K562 (cell line): ENCODE results near the gene SERTAD1. TPM values are rescaled to one million over a fixed set of nuclear protein-coding genes. Genes with fewer than 3 reads are reported as not detected.

Source experiments
- CBX1 ChIP-seq: sonication (generic); IDR thresholded peaks from 2 replicates; pipeline ENCODE4 v1.6.1; 2016; ENCODE audit warnings: antibody characterized with exemption, low read depth, mild to moderate bottlenecking
- DPF2 ChIP-seq: fragments of 450-650 bp; IDR thresholded peaks from 2 replicates; pipeline ENCODE4 v1.6.1; 2016
- ETV6 ChIP-seq, 3 experiments: fragments of 150-350 bp in 1 of 3; sonication (generic) in 1 of 3; formaldehyde crosslinking in 1 of 3; IDR thresholded peaks; 2 replicates each; pipeline versions ENCODE4 v1.6.1 to v1.8.0; 2014 to 2022; ENCODE audit warnings: borderline replicate concordance in 2 of 3, low read depth in 2 of 3, antibody characterized with exemption in 1 of 3, low read length in 1 of 3, mild to moderate bottlenecking in 1 of 3, missing genetic modification reagents in 1 of 3
- EZH2 ChIP-seq: IDR thresholded peaks from 2 replicates; pipeline ENCODE4 v1.6.1; 2012; ENCODE audit warnings: low read depth, mild to moderate bottlenecking, inconsistent platforms, low read length, borderline replicate concordance
- FOXJ2 ChIP-seq: fragments of 200-800 bp; sonication (Bioruptor generic); IDR thresholded peaks from 2 replicates; pipeline ENCODE4 v1.6.1; 2016; ENCODE audit warnings: missing genetic modification characterization, missing compliant biosample characterization
- HNRNPUL1 ChIP-seq: fragments of 200-400 bp; formaldehyde crosslinking; IDR thresholded peaks from 2 replicates; pipeline ENCODE4 v1.6.1; 2017; ENCODE audit warnings: low read length
- HOXB6 ChIP-seq: fragments of 250-450 bp; sonication (Bioruptor Pico); IDR thresholded peaks from 2 replicates; pipeline ENCODE4 v1.5.1; 2022; ENCODE audit warnings: mild to moderate bottlenecking, borderline replicate concordance
- NCOA1 ChIP-seq: fragments of 450-650 bp; IDR thresholded peaks from 2 replicates; pipeline ENCODE4 v1.6.1; 2016; ENCODE audit warnings: low read depth
- RBFOX2 ChIP-seq: fragments of 200-400 bp; formaldehyde crosslinking; IDR thresholded peaks from 2 replicates; pipeline ENCODE4 v1.6.1; 2017; ENCODE audit warnings: low read depth, mild to moderate bottlenecking, low read length, moderate library complexity
- RFX7 ChIP-seq: fragments of 250-450 bp; sonication (Bioruptor Pico); IDR thresholded peaks from 2 replicates; pipeline ENCODE4 v1.5.1; 2021; ENCODE audit warnings: mild to moderate bottlenecking
- SAFB2 ChIP-seq: fragments of 200-400 bp; formaldehyde crosslinking; IDR thresholded peaks from 2 replicates; pipeline ENCODE4 v1.6.1; 2018; ENCODE audit warnings: borderline replicate concordance, low read length, low read depth, moderate library complexity; ENCODE audit not compliant: severe bottlenecking
- THRAP3 ChIP-seq: fragments of 450-650 bp; IDR thresholded peaks from 2 replicates; pipeline ENCODE4 v1.6.1; 2016; ENCODE audit warnings: mild to moderate bottlenecking, inconsistent platforms, borderline replicate concordance
- ZNF143 ChIP-seq: sonication (generic); formaldehyde crosslinking; IDR thresholded peaks from 2 replicates; pipeline ENCODE4 v1.9.0; 2022; ENCODE audit warnings: mild to moderate bottlenecking, missing genetic modification reagents
- ZNF354B ChIP-seq: fragments of 250-450 bp; sonication (Bioruptor Pico); IDR thresholded peaks from 2 replicates; pipeline ENCODE4 v1.4.0; 2020
- ZNF444 ChIP-seq: fragments of 250-450 bp; sonication (Bioruptor Pico); IDR thresholded peaks from 2 replicates; pipeline ENCODE4 v1.4.0; 2020; ENCODE audit warnings: mild to moderate bottlenecking, moderate library complexity
- ZNF77 ChIP-seq: fragments of 250-450 bp; sonication (Bioruptor Pico); IDR thresholded peaks from 2 replicates; pipeline ENCODE4 v1.5.0; 2020
- ZNF79 ChIP-seq: fragments of 250-450 bp; sonication (Bioruptor Pico); IDR thresholded peaks from 2 replicates; pipeline ENCODE4 v1.4.0; 2020; ENCODE audit warnings: low read depth, mild to moderate bottlenecking, moderate library complexity
- polyA plus RNA-seq, 8 experiments: library from polyadenylated mRNA; depleted of rRNA in 4 of 8; stranded (reverse) in 5 of 8; unstranded in 3 of 8; fragments of >200 nt; fragmentation: Nextera tagmentation in 2 of 8; fragmentation: Illumina TruSeq in 1 of 8; extraction: Ambion mirVana in 2 of 8; extraction: Trizol in 1 of 8; gene quantifications; 2 replicates each; pipeline versions ENCODE4 v1.2.1 to v1.2.3, GENCODE V29; 2011 to 2014; ENCODE audit warnings: inconsistent platforms in 1 of 8, missing spikeins in 1 of 8
- total RNA-seq, 7 experiments: library from RNA; depleted of rRNA in 6 of 7; stranded (reverse); fragments of >200 nt in 6 of 7; fragmentation: Illumina TruSeq in 2 of 7; extraction: Trizol in 2 of 7; gene quantifications; 2 replicates each; pipeline versions ENCODE4 v1.2.1 to v1.2.3, GENCODE V29; 2011 to 2021; ENCODE audit warnings: low replicate concordance in 1 of 7
- TF ChIP-seq, protein P1 (sequence below): fragments of 200-400 bp; formaldehyde crosslinking; IDR thresholded peaks from 2 replicates; pipeline ENCODE4 v1.6.1; 2017; ENCODE audit warnings: mild to moderate bottlenecking, low read depth, low read length, moderate library complexity
- TF ChIP-seq, protein P2 (sequence below), 3 experiments: fragments of 200-800 bp in 1 of 3; sonication (Bioruptor generic) in 1 of 3; sonication (generic) in 1 of 3; formaldehyde crosslinking in 1 of 3; IDR thresholded peaks; 2 replicates each; pipeline versions ENCODE4 v1.6.1 to v1.8.0; 2016 to 2022; ENCODE audit warnings: mild to moderate bottlenecking in 2 of 3, missing compliant biosample characterization in 2 of 3, missing genetic modification characterization in 2 of 3, missing genetic modification reagents in 1 of 3
- TF ChIP-seq, protein P3 (sequence below): sonication (generic); formaldehyde crosslinking; IDR thresholded peaks from 2 replicates; pipeline ENCODE4 v1.8.0; 2022; ENCODE audit warnings: missing genetic modification reagents, mild to moderate bottlenecking, moderate library complexity, borderline replicate concordance
- TF ChIP-seq, protein P4 (sequence below): sonication (generic); formaldehyde crosslinking; IDR thresholded peaks from 2 replicates; pipeline ENCODE4 v1.8.1; 2023; ENCODE audit warnings: mild to moderate bottlenecking, missing genetic modification reagents
- TF ChIP-seq, protein P5 (sequence below): fragments of 250-450 bp; sonication (Bioruptor Pico); IDR thresholded peaks from 2 replicates; pipeline ENCODE4 v1.5.1; 2021; ENCODE audit warnings: mild to moderate bottlenecking

SERTAD1 gene
- total and polyA plus RNA-seq, 9 of the 15 experiments (the other 6 are each of a cell fraction or from before 2014, with no cell fraction given), result 0.15 to 8.7 (median 4.9) TPM

DNA sequence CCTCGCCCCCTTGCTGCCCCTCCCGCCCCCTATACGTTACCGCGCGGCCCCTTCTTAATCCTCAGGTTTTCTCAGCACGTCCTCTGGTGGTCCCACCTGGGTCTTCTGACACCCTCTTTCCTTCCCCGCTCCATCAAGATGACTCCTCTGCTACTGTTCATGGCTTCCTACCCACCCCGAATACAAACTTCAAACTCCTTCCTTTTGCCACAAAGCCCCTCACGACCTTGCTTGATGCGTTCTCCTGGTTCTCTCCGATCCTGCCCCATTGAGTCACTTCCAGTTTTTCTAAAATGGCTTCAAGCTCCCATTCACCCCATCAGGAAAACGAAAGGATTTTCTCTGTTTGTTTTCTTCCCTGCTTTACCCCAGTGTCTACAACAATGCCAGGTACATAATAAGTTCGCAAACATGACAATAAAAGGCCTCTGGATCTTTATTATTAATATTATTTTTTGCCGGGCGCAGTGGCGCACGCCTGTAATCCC, 19.1 kb upstream of the SERTAD1 start (continued):
- TF ChIP-seq, protein P1, sequence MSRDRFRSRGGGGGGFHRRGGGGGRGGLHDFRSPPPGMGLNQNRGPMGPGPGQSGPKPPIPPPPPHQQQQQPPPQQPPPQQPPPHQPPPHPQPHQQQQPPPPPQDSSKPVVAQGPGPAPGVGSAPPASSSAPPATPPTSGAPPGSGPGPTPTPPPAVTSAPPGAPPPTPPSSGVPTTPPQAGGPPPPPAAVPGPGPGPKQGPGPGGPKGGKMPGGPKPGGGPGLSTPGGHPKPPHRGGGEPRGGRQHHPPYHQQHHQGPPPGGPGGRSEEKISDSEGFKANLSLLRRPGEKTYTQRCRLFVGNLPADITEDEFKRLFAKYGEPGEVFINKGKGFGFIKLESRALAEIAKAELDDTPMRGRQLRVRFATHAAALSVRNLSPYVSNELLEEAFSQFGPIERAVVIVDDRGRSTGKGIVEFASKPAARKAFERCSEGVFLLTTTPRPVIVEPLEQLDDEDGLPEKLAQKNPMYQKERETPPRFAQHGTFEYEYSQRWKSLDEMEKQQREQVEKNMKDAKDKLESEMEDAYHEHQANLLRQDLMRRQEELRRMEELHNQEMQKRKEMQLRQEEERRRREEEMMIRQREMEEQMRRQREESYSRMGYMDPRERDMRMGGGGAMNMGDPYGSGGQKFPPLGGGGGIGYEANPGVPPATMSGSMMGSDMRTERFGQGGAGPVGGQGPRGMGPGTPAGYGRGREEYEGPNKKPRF, result no peak
- TF ChIP-seq ZNF444, result no peak
- no peak for TF ChIP-seq SAFB2
- no peak for TF ChIP-seq ETV6 (IDR thresholded peaks at IDR 0.05; ENCODE audit: borderline replicate concordance in 1 of 2, low read depth in 2 of 2, low read length in 1 of 2)
- TF ChIP-seq ETV6 (CRISPR knock-in tag; IDR thresholded peaks at IDR 0.05; ENCODE audit: borderline replicate concordance), result no peak
- TF ChIP-seq, protein P2, sequence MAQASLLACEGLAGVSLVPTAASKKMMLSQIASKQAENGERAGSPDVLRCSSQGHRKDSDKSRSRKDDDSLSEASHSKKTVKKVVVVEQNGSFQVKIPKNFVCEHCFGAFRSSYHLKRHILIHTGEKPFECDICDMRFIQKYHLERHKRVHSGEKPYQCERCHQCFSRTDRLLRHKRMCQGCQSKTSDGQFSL (CRISPR knock-in tag; IDR thresholded peaks at IDR 0.05), result no peak
- TF ChIP-seq, protein P2 (tag; IDR thresholded peaks at IDR 0.05), result no peak
- no peak for TF ChIP-seq ZNF143 (CRISPR knock-in tag)
- TF ChIP-seq EZH2, result no peak
- TF ChIP-seq, protein P3, sequence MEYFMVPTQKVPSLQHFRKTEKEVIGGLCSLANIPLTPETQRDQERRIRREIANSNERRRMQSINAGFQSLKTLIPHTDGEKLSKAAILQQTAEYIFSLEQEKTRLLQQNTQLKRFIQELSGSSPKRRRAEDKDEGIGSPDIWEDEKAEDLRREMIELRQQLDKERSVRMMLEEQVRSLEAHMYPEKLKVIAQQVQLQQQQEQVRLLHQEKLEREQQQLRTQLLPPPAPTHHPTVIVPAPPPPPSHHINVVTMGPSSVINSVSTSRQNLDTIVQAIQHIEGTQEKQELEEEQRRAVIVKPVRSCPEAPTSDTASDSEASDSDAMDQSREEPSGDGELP (CRISPR knock-in tag), result no peak
- no peak for TF ChIP-seq RBFOX2
- no peak for TF ChIP-seq HNRNPUL1
- TF ChIP-seq NCOA1, result peak; percentile 50; the same call in 1 of the 2 replicates
- TF ChIP-seq FOXJ2 (tag), result no peak
- TF ChIP-seq ZNF354B (CRISPR knock-in tag), result no peak
- TF ChIP-seq ZNF77 (CRISPR knock-in tag), result no peak
- TF ChIP-seq HOXB6, result no peak
- no peak for TF ChIP-seq ZNF79 (CRISPR knock-in tag)
- TF ChIP-seq, protein P4, sequence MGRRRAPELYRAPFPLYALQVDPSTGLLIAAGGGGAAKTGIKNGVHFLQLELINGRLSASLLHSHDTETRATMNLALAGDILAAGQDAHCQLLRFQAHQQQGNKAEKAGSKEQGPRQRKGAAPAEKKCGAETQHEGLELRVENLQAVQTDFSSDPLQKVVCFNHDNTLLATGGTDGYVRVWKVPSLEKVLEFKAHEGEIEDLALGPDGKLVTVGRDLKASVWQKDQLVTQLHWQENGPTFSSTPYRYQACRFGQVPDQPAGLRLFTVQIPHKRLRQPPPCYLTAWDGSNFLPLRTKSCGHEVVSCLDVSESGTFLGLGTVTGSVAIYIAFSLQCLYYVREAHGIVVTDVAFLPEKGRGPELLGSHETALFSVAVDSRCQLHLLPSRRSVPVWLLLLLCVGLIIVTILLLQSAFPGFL (CRISPR knock-in tag), result no peak
- no peak for TF ChIP-seq CBX1
- TF ChIP-seq, protein P5, sequence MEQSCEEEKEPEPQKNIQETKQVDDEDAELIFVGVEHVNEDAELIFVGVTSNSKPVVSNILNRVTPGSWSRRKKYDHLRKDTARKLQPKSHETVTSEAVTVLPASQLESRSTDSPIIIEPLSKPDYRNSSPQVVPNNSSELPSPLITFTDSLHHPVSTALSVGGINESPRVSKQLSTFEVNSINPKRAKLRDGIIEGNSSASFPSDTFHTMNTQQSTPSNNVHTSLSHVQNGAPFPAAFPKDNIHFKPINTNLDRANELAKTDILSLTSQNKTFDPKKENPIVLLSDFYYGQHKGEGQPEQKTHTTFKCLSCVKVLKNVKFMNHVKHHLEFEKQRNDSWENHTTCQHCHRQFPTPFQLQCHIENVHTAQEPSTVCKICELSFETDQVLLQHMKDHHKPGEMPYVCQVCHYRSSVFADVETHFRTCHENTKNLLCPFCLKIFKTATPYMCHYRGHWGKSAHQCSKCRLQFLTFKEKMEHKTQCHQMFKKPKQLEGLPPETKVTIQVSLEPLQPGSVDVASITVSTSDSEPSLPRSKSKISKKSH, result no peak
- TF ChIP-seq RFX7, result no peak
- peak; percentile 70; the same call in 1 of the 2 replicates for TF ChIP-seq DPF2
- 0 out of 2 replicates have a peak, but pooled peaks have one; percentile 39 for TF ChIP-seq THRAP3
